HK-2 (cell line): ENCODE measurements around the gene NT5M.

Experiments used
- DNase-seq: peaks from one replicate; pipeline ENCODE4 v3.0.0-alpha.2; 2018; ENCODE audit not compliant: unreplicated experiment

The NT5M gene

DNA sequence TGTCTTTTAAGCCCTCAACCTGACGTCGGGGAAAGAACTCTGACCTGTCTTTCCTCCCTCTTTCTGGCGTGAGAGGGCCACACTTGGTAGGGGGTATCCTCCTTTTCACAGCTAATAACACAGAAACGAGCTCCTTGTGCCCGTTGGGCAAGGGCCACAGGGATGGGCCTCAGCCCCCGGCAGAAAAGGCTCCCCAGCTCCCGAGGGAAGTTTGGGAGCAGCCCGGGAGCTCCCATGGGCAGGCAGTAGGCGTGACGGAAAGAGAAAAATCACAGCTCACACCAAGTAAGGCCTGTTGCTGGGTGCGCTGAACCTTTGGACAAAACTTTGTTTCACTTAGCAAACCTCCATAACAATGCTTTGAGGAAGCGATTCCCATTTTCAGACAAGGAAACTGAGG is 90.8 kb downstream of the NT5M start:
- DNase-seq, result no peak

DNA sequence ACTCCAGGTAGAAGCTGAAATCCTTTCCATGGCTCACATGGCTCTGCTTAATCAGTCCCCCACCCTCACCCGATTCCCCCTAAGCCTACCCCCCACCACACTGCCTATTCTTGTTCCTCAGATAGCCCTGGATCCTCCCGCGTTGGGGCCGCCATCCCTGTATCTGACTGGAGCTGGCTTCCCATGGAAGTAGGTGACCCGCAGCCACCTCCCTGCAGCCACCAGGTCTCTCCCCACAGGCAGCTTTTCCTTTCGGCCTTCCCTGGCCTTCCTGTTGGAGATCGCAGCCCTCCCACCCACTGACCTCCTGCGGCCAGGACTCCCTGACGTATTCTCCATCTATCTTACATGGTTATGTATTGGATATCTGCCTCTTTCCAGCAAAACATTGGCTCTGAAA is 91.3 kb downstream of the NT5M start:
- DNase-seq, result no peak

DNA sequence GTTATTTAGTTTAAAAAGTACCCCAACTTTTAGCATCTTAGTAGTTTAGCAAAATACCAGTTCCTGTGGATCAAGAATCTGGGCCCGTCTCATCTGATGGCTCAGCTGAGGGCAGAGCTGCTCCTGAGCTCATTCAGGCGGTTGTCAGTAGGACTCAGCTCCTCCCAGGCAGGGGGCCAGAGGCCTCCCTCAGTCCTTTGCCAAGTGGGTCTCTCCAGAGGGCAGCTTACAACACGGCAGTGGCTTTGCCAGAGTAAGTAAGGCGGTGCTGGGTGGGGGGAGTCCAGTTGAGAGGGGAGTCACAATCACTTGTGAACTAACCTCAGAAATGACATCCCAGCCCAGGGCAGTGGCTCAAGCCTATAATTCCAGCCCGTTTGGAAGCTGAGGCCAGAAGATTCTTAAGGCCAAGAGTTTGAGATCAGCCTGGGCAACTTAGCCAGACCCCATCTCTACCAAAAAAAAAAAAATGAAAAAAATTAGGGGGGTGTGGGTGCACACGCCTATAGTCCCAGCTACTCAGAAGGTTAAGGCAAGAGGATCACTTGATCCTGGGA is 92.2 kb downstream of the NT5M start:
- no peak for DNase-seq

DNA sequence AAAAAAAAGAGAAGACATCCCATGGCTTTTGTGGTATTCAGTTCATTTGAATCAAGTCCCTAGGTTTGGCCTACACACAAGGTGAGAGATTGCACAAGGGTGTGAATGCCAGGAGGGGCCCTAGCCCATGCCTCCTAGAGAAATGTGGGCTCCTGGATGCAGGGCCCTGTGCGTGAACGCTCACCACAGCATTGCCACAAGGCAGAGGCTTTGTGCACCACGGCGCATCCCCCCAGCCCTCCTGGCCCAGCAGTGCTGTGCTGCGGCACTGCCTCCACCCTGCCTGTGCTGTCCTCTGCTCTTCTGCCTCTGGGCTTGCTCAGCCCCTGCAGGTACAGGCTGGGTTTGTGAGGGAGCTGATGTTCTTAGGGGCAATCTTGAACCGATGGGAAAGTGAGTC is 92.7 kb downstream of the NT5M start:
- DNase-seq, result no peak
